Astrocyte (in vitro differentiated cells and primary cell): ENCODE data around the gene TNPO3.

Experiments used
- EZH2 ChIP-seq: IDR thresholded peaks from 2 replicates; pipeline ENCODE4 v1.6.1; 2012; ENCODE audit warnings: mild to moderate bottlenecking, low read length, inconsistent platforms; ENCODE audit not compliant: insufficient read depth
- TF ChIP-seq, protein P1 (sequence below): IDR thresholded peaks from 2 replicates; pipeline ENCODE4 v1.5.1; 2011; ENCODE audit warnings: low read depth, mild to moderate bottlenecking, inconsistent platforms, low read length, moderate library complexity; ENCODE audit not compliant: insufficient read depth

DNA sequence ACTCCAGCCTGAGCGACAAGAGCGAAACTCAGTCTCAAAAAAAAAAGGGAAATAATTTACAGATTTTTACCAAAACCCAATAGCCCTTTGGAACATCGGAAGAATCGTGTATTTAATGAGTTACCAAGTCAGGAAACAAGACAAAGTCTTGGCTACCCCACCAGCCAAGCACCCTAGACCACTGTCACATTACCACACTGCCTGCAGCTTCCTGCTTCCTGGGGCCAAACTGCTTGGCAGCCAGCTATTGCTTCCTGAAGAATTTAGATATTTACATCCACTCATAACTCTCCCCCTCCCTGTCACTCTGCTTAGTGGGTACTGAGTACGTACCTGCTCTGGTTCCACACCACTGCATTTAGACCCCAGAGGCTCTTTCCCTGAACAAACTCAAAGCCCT lies 14.1 kb upstream of the TNPO3 start:
- TF ChIP-seq, protein P1, sequence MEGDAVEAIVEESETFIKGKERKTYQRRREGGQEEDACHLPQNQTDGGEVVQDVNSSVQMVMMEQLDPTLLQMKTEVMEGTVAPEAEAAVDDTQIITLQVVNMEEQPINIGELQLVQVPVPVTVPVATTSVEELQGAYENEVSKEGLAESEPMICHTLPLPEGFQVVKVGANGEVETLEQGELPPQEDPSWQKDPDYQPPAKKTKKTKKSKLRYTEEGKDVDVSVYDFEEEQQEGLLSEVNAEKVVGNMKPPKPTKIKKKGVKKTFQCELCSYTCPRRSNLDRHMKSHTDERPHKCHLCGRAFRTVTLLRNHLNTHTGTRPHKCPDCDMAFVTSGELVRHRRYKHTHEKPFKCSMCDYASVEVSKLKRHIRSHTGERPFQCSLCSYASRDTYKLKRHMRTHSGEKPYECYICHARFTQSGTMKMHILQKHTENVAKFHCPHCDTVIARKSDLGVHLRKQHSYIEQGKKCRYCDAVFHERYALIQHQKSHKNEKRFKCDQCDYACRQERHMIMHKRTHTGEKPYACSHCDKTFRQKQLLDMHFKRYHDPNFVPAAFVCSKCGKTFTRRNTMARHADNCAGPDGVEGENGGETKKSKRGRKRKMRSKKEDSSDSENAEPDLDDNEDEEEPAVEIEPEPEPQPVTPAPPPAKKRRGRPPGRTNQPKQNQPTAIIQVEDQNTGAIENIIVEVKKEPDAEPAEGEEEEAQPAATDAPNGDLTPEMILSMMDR, result no peak
- TF ChIP-seq EZH2, result no peak
